ENCODE results near the gene KIF17. TPM values are rescaled to one million over a fixed set of nuclear protein-coding genes. Genes with fewer than 3 reads are reported as not detected.

The KIF17 gene
- polyA plus RNA-seq, 1 donor from 2014 or later = 10.0 TPM

DNA sequence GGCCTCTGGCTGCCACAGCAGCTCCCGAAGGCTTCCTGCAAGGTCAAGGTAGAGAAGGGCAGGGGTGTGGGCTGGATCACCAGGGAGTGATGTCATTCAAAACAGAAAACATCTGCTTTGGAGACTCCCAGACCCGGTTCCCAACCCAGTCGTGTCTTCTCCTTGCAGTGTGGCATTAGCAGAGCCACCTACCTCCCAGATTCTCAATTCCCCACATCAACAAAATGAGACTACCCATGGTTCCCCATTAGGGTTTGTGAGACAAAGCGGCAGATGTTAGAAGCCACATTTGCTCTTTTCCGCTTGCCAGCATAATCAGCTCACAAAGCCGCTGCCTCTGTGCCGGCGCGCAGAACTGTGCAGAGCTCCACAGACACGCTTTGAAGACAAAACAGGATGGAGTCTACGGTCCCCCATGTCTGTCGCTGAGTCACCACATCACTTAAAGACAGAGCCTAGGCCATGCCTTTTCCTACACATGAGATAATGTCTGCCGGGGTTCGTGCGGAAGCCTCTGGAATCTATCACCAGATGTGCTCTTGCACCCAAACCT lies 12.5 kb downstream of the KIF17 start:
- Histone ChIP-seq H3K27me3 (ENCODE audit: insufficient read depth, low read depth, low read length) (no peaks in the 10 kb centered on the region), H3K9me2 (ENCODE audit: insufficient read depth, low read length) (no peaks in the 10 kb centered on the region), H3K27ac (ENCODE audit: low read length) (peak overlapping the region; percentile 52), H3K4me2 (ENCODE audit: low read length) (no peak overlapping the region), H3K9ac (ENCODE audit: low read length) (peak overlapping the region; percentile 12), H3F3A (ENCODE audit: insufficient read depth, low read length, poor library complexity, severe bottlenecking) (no peaks in the 10 kb centered on the region), H3K4me3 (ENCODE audit: low read length) (no peak overlapping the region), H4K20me1 (ENCODE audit: insufficient read depth) (no peaks in the 10 kb centered on the region), H3K9me3 (ENCODE audit: low read length) (no peaks in the 10 kb centered on the region), H3K36me3 (ENCODE audit: insufficient read depth, low read length) (no peaks in the 10 kb centered on the region), H2AFZ (ENCODE audit: low read depth, low read length) (peak overlapping the region; percentile 21), H3K79me2 (replicated peaks; ENCODE audit: insufficient read depth, low read length) (no peaks in the 10 kb centered on the region)
- TF ChIP-seq, protein P1, sequence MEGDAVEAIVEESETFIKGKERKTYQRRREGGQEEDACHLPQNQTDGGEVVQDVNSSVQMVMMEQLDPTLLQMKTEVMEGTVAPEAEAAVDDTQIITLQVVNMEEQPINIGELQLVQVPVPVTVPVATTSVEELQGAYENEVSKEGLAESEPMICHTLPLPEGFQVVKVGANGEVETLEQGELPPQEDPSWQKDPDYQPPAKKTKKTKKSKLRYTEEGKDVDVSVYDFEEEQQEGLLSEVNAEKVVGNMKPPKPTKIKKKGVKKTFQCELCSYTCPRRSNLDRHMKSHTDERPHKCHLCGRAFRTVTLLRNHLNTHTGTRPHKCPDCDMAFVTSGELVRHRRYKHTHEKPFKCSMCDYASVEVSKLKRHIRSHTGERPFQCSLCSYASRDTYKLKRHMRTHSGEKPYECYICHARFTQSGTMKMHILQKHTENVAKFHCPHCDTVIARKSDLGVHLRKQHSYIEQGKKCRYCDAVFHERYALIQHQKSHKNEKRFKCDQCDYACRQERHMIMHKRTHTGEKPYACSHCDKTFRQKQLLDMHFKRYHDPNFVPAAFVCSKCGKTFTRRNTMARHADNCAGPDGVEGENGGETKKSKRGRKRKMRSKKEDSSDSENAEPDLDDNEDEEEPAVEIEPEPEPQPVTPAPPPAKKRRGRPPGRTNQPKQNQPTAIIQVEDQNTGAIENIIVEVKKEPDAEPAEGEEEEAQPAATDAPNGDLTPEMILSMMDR (IDR thresholded peaks at IDR 0.05; ENCODE audit: poor library complexity, severe bottlenecking) = no peak
- TF ChIP-seq POLR2AphosphoS5 (IDR thresholded peaks at IDR 0.05) = peak; percentile 25
- no peak for TF ChIP-seq SMC3 (conservative IDR thresholded peaks at IDR 0.05; ENCODE audit: poor library complexity)

DNA sequence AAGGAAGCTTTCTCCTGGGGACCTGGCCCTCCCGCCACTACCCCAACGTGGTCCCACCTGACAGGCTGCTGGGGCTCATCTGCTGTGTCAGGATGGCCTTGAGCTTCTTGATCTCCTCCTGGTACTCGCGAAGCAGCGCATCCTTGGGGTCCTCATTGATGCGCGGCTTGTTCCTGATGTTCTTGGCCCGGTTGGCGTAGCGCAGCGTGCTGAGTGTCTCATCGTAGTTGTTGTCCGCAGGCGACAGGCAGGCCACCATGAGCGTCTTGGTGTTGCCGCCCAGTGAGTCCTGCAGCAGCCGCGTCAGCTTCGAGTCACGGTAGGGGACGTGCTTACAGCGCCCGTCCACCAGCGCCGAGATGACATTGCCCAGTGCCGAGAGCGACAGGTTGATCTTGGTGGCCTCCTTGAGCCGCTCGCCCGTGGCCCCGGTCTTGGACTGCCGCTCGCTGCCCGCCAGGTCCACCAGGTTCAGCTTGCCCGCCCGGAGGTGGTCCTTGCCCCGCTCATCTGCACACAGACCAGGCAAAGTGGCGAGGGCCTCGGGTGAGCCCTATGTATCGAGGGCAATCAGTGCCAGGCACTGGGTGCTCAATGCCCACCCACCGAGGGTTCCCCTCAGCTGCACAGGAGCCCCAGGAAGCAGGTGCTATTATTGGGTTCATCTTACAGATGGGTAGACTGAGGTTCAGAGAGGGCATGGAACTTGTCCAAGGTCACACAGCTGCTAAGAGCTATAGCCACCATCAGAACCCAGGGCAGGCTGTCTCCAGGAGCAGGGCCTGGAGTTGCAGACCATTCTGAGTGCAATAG lies 13.2 kb downstream of the KIF17 start:
- Histone ChIP-seq H3K79me2 (replicated peaks; ENCODE audit: insufficient read depth, low read length) (no peaks in the 10 kb centered on the region), H3K9me3 (ENCODE audit: low read length) (no peaks in the 10 kb centered on the region), H3K4me2 (ENCODE audit: low read length) (no peak overlapping the region), H3K27ac (ENCODE audit: low read length) (peak overlapping the region; percentile 52), H3K4me3 (ENCODE audit: low read length) (no peak overlapping the region), H3F3A (ENCODE audit: insufficient read depth, low read length, poor library complexity, severe bottlenecking) (no peaks in the 10 kb centered on the region), H2AFZ (ENCODE audit: low read depth, low read length) (no peak overlapping the region), H3K27me3 (ENCODE audit: insufficient read depth, low read depth, low read length) (no peaks in the 10 kb centered on the region), H3K9ac (ENCODE audit: low read length) (no peak overlapping the region), H4K20me1 (ENCODE audit: insufficient read depth) (no peaks in the 10 kb centered on the region), H3K36me3 (ENCODE audit: insufficient read depth, low read length) (no peaks in the 10 kb centered on the region), H3K9me2 (ENCODE audit: insufficient read depth, low read length) (no peaks in the 10 kb centered on the region)
- no peak for TF ChIP-seq TAF1 (IDR thresholded peaks at IDR 0.05; ENCODE audit: low read depth)
- TF ChIP-seq, protein P2, sequence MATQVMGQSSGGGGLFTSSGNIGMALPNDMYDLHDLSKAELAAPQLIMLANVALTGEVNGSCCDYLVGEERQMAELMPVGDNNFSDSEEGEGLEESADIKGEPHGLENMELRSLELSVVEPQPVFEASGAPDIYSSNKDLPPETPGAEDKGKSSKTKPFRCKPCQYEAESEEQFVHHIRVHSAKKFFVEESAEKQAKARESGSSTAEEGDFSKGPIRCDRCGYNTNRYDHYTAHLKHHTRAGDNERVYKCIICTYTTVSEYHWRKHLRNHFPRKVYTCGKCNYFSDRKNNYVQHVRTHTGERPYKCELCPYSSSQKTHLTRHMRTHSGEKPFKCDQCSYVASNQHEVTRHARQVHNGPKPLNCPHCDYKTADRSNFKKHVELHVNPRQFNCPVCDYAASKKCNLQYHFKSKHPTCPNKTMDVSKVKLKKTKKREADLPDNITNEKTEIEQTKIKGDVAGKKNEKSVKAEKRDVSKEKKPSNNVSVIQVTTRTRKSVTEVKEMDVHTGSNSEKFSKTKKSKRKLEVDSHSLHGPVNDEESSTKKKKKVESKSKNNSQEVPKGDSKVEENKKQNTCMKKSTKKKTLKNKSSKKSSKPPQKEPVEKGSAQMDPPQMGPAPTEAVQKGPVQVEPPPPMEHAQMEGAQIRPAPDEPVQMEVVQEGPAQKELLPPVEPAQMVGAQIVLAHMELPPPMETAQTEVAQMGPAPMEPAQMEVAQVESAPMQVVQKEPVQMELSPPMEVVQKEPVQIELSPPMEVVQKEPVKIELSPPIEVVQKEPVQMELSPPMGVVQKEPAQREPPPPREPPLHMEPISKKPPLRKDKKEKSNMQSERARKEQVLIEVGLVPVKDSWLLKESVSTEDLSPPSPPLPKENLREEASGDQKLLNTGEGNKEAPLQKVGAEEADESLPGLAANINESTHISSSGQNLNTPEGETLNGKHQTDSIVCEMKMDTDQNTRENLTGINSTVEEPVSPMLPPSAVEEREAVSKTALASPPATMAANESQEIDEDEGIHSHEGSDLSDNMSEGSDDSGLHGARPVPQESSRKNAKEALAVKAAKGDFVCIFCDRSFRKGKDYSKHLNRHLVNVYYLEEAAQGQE (IDR thresholded peaks at IDR 0.05; ENCODE audit: borderline replicate concordance) = no peak
- no peak for TF ChIP-seq SMC3 (conservative IDR thresholded peaks at IDR 0.05; ENCODE audit: poor library complexity)
- TF ChIP-seq POLR2AphosphoS5 (IDR thresholded peaks at IDR 0.05) = no peak
- TF ChIP-seq, protein P1 (IDR thresholded peaks at IDR 0.05; ENCODE audit: poor library complexity, severe bottlenecking) = no peak
- TF ChIP-seq EZH2 (IDR thresholded peaks at IDR 0.05; ENCODE audit: borderline replicate concordance, insufficient read depth, low read length, poor library complexity, severe bottlenecking) = no peak
- no peak for TF ChIP-seq RAD21 (conservative IDR thresholded peaks at IDR 0.05)
- TF ChIP-seq EP300 (conservative IDR thresholded peaks at IDR 0.05; ENCODE audit: poor library complexity, severe bottlenecking) = no peak
- TF ChIP-seq MXI1 (conservative IDR thresholded peaks at IDR 0.05; ENCODE audit: poor library complexity, severe bottlenecking) = no peak

All from neural cell (in vitro differentiated cells).